Stimulated activated CD4-positive, alpha-beta T cell treated with anti-CD3 and anti-CD28 coated beads, Interleukin-1b, Interleukin-23, amount 100 ng/mL, for 4 hours (primary cell): ENCODE data around the gene PYGB.

Experiments used
- DNase-seq, 2 donors: peaks; one replicate each; pipeline ENCODE4 v3.0.0-alpha.2; 2020; ENCODE audit warnings: low read depth in 2 of 2

The PYGB gene

DNA sequence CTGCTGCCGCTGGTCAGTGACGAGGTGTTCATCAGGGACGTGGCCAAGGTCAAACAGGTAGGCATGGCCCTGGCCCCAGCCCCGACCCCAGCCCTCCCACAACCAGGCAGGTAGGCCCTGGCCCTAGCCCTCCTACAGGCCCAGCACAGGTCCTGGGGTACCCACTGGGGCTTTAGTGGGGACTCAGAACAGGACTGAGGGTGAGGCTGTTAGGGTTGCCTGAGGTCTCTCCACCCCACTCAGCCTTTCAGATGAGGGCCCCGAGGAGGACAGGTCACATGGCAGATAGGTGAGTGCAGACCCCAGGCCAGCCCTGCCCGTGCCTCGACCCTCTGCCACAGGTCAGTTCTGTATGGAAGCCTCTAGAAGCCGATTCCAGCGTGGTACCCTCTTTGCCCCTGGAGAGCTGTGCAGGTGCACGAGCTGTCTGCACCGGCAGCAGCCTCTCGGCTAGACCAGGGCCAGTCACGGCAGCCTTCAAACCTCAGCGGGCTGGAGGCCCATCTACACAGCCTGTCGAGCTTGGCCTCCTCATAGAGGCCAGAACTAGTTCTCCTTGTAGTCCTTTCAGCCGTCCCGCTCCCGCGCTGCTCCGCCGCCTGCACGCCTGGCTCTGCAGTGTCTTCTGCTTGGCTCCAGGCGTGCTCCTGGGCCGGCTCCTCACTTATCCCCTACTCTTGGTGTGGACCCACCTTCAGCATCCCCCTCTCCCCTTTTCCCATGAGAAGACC lies 35.5 kb downstream of the PYGB start:
- no peak for DNase-seq

DNA sequence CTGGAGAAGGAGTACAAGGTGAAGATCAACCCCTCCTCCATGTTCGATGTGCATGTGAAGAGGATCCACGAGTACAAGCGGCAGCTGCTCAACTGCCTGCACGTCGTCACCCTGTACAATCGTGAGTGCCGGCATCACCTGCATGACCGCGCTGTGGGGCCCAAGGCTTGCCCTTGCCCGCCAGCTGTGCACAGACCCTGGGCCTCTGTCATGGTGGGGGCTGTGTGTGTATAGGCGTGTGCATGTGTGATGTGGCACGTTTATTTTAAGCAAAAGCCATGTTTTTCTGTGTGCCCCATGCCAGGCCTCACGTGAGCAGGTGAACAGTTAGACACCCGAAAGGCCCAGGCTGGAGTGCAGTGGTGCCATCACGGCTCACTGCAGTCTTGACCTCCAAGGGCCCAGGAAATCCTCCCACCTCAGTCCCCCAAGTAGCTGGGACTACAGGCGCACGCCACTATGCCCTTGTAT lies 36.3 kb downstream of the PYGB start:
- no peak for DNase-seq

DNA sequence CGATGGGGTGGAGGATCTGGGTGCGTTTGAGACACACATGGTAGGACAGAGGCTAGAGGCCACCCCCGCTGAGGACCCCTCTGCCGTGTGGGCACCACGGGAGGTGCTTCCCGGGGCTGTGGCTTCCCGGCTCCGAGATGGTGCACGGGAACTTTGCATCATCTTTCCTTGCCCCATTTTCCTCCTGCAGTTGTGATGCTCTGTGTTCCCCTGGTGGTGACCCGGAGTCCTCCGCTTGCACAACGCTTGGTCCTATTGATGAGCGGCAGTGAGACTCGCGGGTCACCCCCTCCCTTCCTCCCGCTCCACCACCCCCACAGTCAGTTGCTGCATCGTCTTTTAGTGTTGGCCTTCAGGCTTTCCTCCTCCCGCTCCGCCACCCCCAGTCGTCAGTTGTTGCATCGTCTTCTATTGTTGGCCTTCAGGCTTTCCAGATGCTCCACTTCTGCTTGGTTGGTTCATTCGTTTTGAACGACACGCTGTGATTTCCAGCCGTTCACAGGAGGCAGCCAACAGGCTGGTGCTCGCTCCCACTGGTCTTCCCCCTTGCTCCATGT lies 37.3 kb downstream of the PYGB start:
- DNase-seq = no peak

DNA sequence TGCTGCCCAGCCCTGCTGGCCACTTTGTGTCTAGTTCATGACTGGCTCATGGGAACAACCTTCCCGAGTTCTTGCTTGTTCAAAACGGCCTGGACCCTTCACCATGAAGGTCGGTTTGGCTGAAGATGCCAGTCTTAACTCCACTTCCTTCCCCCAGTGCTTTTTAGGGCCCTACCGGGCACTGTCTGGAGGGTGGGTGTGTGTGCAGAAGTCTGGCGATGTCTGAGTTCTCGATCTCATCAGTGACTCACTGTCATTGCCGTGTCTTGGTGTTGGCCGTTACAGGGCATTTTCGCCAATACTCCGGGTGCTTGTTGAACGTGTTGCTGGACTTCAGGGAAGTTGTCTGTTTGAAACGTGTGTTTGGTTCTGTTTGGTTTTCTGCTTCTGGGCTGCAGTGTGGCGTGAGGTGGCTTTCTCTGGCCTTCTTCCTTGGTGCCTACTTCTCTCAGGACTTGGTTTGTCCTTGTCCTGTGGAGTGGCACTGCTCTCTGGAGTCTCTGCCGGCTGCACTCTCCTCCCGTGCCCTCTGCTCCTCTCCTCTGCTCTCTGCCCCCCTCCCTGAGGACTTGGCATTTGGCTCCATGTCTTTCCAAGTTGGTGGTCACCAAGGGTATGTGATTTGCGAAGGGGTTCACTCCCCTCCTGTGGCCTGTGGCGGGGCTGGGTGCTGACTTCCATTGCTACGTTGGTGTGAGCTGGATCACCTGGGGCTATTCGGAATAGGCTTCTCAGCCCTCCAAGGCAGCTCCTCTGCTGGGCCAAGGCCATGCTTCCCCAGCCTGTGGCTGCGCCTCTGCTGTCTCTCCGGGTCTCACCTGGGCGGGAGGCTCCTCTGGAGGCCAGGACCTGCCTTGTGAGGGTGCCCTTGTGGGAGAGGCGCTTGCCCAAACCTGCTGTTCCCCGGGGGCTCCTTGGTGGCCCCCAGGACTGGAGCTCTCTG lies 38.2 kb downstream of the PYGB start:
- DNase-seq = no peak

DNA sequence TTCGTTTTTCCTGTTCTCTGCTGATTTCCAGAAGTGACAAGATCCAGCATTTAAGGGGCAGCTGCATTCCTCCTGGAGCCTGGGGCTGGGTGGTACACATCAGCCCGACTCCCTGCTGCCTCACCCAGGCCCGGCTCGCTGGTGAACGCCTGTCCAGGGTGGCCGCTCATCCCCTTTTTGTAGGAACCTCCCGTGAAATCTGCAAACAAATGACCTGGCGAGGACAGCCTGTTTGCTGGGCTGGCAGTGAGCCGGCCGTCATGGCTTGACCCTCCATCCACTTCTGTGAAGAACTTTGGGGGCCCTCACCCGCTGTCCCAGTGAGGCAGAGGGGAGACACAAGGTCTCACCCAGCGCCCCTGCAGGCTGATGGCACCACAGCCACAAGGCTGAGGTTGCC lies 39.0 kb downstream of the PYGB start:
- DNase-seq = no peak

DNA sequence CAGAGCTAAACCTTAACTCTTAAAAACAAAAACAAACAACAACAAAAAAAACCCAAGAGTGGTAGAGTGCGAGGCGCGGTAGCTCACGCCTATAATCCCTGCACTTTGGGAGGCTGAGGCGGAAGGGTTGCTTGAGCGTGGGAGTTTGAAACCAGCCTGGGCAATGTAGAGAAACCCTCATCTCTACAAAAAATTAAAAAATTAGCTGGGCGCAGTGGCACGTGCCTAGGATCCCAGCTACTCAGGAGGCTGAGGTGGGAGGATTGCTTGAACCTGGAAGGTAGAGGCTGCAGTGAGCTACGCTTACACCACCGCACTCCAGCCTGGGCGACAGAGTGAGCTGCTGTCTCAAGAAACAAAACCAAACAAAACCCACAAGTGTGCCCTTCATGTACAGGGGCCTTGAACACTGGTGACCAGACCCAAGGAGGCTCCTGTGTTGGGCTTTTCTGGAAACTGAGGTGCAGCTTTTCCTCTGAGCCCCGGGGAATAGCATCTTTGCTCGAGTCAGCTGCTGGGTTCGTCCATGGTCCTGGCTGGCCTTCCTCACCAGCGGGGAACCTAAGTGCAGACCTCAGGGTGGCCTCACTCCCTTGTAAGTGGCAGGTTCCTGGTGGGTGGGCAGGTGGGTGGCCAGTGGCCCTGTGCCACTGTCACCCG lies 39.9 kb downstream of the PYGB start:
- DNase-seq = no peak

DNA sequence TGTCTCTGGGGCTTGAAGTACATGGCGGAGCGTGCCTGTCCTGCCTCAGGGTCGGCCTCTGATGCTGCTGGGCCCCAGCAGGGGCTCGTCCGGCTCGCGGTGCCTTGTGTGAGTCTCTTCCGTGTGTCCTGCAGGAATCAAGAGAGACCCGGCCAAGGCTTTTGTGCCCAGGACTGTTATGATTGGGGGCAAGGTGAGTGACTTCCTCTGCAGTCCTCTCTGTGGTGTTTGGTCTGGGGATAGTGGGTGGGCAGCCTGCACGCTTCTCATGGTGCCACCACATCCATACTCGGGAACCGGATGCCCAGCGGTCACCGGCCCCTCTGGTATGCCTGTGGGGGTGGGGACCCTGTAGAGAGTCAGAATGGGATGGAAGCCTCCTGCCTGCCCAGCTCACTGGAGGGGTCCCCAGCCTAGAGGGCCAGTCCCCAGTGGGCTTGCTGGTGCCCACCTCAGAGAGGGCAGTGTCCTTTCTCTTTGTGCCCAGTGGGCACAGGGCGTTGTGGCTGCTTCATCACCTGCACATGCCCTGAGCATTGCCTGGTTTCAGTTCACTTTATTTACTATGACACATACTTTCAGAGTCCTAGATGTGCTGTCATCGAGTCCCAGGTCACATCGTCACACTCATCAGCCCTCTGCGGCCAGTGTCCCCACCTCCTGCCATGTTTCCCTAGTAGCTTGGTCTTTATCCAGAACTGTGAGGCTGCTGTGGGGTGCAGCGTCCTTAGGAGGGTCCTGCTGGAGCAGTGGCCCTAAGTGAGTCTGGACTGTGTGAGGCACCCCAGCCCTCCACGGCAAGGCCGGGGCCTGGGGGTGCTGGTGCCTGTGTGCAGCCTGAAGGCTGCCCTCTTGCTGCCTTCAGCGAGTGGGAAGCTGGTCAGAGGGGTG lies 40.7 kb downstream of the PYGB start:
- DNase-seq = no peak

DNA sequence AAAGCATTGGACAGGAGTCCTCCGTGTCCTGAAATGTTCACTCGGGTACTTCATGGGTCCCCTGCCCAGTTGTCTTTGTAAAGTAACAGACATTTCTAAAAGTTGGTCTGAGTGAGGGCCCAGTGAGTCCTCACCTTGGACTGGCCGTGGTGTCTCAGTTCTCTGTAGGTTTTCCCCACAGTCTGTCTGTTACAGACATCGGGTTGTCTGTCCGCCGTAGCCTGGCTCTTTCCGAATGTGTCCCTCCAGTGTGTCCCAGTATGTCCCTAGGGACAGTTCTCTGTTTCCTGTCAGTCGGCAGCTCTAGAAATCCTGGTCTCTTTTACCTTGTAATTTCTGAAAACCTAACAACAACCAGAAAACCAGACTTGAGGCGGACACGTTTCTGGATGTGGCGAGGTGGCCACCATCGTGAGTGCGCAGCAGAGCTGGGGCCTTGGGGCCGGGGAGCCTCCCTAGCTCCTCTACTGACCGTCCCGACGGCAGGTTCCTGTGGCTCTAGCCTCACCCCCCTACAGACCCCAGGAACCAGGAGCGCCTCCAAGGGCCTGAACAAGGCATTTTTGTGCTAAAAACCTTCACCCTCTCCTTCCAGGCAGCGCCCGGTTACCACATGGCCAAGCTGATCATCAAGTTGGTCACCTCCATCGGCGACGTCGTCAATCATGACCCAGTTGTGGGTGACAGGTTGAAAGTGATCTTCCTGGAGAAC lies 42.2 kb downstream of the PYGB start:
- no peak for DNase-seq

DNA sequence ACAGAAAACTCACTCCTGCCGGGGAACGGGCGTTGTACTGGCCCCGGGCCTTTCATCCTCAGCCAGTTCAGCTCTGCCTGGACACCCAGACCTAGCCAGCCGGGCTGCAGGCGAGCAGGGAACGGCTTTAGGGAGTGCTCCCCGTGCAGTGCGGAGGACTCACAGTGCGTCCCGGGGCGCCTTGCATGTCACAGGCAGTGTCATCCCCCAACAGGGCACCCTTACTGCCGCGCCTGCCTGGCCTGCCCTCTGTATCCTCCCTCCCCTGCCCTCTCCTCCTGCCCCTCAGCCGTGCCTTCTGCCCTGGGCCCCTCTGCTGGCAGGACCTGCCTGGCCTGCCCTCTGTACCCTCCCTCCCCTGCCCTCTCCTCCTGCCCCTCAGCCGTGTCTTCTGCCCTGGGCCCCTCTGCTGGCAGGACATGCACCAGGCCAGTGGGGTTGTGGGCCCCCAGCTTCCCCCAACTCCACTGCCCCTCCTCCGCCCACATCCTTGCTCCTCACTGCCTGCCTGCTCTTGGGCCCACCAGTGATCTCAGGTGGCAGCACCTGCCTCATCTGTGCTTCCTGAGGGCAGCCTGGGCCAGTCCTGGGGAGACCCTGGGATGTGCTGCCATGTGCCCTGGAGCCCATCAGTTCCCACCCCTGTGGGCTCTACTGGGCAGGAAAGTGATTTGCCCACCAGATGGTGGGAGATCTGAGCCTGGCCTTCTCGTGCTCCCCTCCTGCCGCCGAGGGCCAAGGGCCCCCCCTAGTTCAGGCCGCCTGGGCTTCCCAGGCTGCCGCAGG lies 43.0 kb downstream of the PYGB start:
- no peak for DNase-seq

DNA sequence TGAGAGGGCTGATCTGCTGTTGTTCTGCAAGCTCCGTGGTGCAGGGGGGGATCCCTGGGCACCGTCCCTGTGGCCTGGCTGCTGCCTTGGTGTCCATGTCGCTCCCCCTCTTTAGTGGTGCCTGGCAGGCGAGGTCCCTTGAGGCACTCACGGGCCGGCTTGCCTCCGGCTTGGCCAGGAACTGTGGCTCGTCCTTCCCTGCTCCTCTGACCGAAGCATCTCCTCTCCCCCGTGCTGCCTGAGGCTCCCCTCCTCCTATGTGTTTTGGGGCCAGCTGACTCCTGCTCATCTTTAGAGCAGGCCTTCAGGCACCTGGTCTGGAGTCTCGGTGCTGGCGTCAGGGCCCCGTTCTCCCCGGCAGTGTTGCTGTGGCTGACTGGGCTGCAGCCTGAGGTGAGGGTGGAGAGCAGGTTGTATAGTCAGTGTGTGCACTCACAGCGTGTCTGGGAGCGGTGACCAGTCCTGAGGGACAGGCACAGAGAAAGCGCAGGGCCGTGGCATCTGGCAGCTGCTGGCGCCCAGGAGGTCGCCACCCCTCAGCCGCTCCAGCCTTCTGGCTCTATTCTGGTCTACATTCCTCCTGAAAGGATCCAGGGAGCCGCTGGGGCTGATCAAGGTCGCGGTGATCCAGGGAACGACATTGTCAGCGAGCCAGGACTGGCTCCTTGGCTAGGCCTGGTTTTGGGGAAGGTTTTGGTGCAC lies 43.7 kb downstream of the PYGB start:
- DNase-seq = no peak

DNA sequence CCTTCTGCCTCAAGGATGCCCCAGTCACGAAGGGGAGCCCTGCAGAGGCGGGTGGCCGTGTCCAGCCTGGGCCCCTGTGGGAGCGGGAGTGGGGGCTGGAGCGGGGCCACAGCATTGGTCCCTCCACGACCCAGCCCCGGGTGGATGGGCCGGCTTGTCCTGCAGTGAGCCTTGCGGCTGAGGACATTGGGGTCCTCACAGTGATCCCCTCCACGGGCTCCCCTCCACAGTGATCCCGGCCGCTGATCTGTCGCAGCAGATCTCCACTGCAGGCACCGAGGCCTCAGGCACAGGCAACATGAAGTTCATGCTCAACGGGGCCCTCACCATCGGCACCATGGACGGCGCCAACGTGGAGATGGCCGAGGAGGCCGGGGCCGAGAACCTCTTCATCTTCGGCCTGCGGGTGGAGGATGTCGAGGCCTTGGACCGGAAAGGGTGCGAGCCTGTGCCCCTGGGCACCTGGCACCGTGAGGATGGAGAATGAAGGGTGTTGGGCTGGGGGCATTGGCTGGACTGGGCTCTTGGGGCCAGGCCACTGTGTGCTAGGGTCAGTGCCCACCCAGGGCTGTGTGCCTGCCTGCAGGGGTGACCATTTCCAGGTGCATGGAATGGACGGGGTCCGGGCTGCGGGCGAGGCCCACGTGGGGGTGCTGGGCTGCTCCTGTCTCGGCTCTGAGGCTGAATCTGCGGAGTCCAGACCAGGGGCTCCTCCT lies 44.4 kb downstream of the PYGB start:
- DNase-seq = no peak

DNA sequence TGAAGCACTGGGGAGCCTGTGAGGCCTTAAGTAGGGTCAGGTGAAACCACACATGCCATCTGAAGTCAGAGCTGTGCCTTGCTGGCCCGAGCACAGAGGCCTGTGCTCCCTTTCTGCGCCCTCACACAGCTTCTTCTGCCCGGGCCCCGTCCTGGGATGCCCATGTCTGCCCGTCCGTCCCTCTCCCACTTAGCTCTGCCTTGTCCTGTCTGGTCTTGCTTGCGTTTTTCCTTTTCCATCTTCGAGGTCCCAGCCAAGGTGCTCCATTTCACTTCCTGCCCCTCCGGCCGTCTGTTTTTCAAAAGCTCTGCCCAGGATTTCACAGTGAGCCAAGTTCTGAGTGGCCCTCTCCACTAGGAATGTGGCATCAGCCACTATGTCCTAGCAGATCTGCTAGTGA lies 45.6 kb downstream of the PYGB start:
- no peak for DNase-seq

DNA sequence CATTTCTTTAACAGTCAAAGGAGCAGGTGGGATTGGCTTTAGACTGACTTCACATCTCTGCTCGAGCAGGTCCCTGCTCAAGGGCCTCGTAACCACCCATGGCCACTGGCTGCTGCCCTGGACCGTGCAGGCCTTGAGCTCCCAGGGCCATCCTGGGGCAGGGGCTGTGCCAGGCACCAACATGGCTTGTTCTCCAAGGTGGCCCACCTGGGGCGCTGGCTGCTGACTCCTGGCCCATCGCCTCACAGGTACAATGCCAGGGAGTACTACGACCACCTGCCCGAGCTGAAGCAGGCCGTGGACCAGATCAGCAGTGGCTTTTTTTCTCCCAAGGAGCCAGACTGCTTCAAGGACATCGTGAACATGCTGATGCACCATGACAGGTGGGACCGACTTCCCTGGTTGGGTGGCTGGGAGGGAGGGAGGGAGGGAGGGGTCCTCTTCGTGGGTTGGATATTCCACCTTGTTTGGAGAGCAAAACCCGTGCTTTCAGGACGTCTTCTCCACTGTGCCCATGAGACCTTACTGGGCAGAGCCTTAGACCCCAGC lies 46.1 kb downstream of the PYGB start:
- no peak for DNase-seq

DNA sequence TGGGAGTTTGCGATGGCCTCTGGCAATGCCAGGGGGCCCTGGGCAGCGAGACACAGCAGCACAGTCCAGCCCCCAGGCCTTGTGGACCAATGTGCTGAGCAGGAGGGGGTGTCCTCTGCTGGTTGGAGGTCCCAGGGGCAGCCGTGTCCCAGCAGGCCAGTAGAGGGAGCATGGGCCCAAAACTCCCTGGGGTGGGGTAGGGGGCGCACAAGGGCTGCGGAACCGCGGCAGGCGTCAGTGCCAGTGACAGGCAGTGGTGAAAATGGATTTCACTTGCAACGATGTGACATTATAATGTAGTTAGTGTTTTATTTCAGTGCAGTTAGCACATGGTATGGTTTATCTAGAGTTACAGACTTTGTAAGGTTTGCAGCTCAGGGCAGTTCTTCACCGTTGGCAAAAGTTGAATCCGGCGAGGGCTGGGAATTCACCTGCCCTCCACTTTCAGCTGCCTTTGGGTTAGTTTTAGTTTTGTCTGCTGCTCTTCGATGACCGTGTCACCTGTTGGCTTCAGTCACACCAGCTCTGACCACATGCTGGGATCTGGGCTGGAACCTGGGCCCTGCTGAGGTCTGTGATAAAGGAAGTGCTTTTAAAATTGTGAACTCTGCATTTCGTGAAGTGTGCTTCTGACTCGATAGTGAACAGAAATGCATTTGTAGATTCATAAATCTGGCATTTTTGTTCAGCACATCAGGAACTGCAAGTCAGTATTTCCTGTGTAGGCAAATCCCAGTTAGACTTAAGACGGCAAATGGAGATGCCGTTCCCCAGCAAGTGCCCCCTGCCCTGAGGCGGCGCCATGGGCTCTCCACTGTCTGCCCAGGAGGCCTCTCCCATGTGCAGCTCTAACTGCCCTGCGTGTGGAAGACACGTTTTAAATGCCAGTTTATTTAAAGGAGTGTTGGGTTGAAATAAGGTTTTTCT lies 46.8 kb downstream of the PYGB start:
- DNase-seq = peak; percentile 46 to 48

DNA sequence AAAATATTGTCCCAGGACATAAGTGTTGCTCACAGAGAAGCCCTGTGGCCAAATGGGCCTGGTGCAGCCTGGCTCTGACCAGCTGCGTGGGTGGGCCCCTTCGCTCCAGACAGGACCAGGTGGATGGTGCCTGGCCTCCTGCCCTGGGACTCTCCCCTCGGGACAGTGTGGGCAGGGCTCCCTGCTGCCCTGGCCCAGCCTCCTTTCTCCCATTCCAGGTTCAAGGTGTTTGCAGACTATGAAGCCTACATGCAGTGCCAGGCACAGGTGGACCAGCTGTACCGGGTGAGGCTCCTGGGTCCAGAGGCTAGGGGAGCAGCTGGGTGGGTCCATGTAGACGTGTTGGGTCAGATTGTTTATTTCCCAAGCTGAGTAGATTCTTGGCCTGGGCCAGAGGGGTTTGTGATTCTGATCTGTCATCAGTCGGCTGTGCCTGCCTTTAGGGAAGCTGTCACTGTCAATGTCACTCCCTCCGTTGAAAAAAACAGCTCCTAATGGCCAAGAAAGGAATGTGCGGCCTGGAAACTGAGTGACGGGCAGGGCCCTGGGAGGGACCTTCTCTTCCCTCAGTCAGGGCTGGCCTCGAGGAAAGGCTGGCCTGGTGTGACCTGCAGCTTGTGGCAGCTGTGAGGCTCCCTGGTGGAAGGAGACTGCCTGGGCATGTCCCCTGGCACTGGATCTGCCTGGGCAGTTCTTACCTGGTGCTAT lies 47.7 kb downstream of the PYGB start:
- DNase-seq = no peak
